ENCODE data around the gene CNPY1.

CNPY1 gene

GRCh38 chr7:155452505-155453295 is 93.7 kb downstream of the CNPY1 start:
- DNase-seq, result no peak

DNA sequence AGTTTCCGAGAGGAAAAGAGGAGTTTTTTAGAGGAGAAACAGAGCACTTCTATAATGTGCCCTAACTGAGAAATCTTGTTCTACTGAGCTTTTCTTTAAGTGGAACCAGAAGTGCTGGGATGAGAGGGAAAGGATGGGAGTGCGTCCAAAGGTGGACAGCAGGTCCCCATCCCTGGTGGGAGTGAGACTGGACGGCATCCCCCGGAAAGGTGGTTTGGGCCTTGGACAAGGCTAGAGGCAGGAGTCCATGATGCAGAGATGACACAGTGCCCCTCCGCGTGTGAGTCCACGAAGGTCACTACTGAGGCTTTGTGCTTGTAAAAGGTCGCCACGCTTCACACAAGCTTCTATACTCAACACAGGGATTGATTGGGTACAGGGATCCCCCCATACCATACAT is 94.5 kb downstream of the CNPY1 start:
- DNase-seq, result no peak

All from fibroblast of skin of abdomen (primary cell).